H7 (cell line): ENCODE measurements around the gene CLCF1. TPM values are rescaled to one million over a fixed set of nuclear protein-coding genes. Genes with fewer than 3 reads are reported as not detected.
A peak's percentile ranks its signal among the peaks of the same experiment; 100 is the strongest.

Experiments
- DNase-seq: peaks from one replicate; pipeline ENCODE4 v3.0.0; 2012
- H3K27me3 ChIP-seq: 2 replicates; pipeline ENCODE4 v1.6.0; 2011; ENCODE audit warnings: mild to moderate bottlenecking, low read length; ENCODE audit not compliant: control insufficient read depth, insufficient read depth
- H3K36me3 ChIP-seq: replicated peaks from 2 replicates; pipeline ENCODE4 v1.5.1; 2011; ENCODE audit warnings: low read length; ENCODE audit not compliant: control insufficient read depth, insufficient read depth
- H3K4me3 ChIP-seq: 2 replicates; pipeline ENCODE4 v1.5.1; 2011; ENCODE audit warnings: low read depth, mild to moderate bottlenecking, control low read depth, low read length, moderate library complexity; ENCODE audit not compliant: insufficient read depth
- total RNA-seq: library from RNA; depleted of rRNA; stranded (reverse); fragments of >200 nt; shearing (Covaris generic); gene quantifications from 2 replicates; pipeline ENCODE4 v1.2.3, GENCODE V29; 2014

CLCF1 gene
- total RNA-seq, 1 experiment from 2014 or later, result 4.4 TPM

- DNase-seq, result peak; percentile 46
- H3K27me3 ChIP-seq, result no peaks in the 10 kb centered on the region; the same call in 1 of the 2 replicates
- H3K36me3 ChIP-seq, result no peaks in the 10 kb centered on the region
- H3K4me3 ChIP-seq, result peak overlapping the region; percentile 40
Observed at GRCh38 chr11:67354075-67355022, 19.0 kb downstream of the CLCF1 start.

- DNase-seq, result peak; percentile 99
- Histone ChIP-seq H3K27me3 (no peaks in the 10 kb centered on the region; the same call in 1 of the 2 replicates), H3K4me3 (peak within 1 kb of the TSS; percentile 77), H3K36me3 (no peaks in the 10 kb centered on the region)
Observed at GRCh38 chr11:67353317-67354074, 19.9 kb downstream of the CLCF1 start, which contains the start of gene POLD4. POLD4 (minus strand) TSS chr11:67353546; CDS start chr11:67353399, 147 bp downstream.

GRCh38 chr11:67352546-67353316 lies 20.7 kb downstream of the CLCF1 start:
- DNase-seq, result no peak
- no peaks in the 10 kb centered on the region for H3K36me3 ChIP-seq
- H3K4me3 ChIP-seq, result peak overlapping the region; percentile 77
- no peaks in the 10 kb centered on the region for H3K27me3 ChIP-seq

GRCh38 chr11:67351275-67352005 lies 22.0 kb downstream of the CLCF1 start:
- DNase-seq, result peak; percentile 92
- H3K4me3 ChIP-seq, result no peak overlapping the region
- H3K27me3 ChIP-seq, result no peaks in the 10 kb centered on the region
- H3K36me3 ChIP-seq, result no peaks in the 10 kb centered on the region

- no peak overlapping the region for H3K4me3 ChIP-seq
- H3K27me3 ChIP-seq, result no peaks in the 10 kb centered on the region
- H3K36me3 ChIP-seq, result no peaks in the 10 kb centered on the region
- no peak for DNase-seq
Observed at GRCh38 chr11:67349928-67350465, 23.4 kb downstream of the CLCF1 start.

GRCh38 chr11:67349457-67349856 lies 23.9 kb downstream of the CLCF1 start:
- no peak for DNase-seq
- Histone ChIP-seq H3K36me3 (no peaks in the 10 kb centered on the region), H3K27me3 (no peaks in the 10 kb centered on the region), H3K4me3 (no peak overlapping the region)

GRCh38 chr11:67349036-67349435 lies 24.4 kb downstream of the CLCF1 start:
- Histone ChIP-seq H3K36me3 (no peaks in the 10 kb centered on the region), H3K4me3 (no peak overlapping the region), H3K27me3 (no peaks in the 10 kb centered on the region)
- peak; percentile 31 for DNase-seq

GRCh38 chr11:67347964-67348749 lies 25.2 kb downstream of the CLCF1 start:
- Histone ChIP-seq H3K27me3 (no peaks in the 10 kb centered on the region), H3K36me3 (no peaks in the 10 kb centered on the region), H3K4me3 (no peak overlapping the region)
- DNase-seq, result no peak

GRCh38 chr11:67345920-67346819 lies 27.2 kb downstream of the CLCF1 start:
- H3K27me3 ChIP-seq, result no peaks in the 10 kb centered on the region
- no peak overlapping the region for H3K4me3 ChIP-seq
- H3K36me3 ChIP-seq, result no peaks in the 10 kb centered on the region
- DNase-seq, result peak; percentile 57

- no peak for DNase-seq
- Histone ChIP-seq H3K27me3 (no peaks in the 10 kb centered on the region), H3K36me3 (no peaks in the 10 kb centered on the region), H3K4me3 (no peak overlapping the region)
Observed at GRCh38 chr11:67345247-67345919, 28.0 kb downstream of the CLCF1 start.

GRCh38 chr11:67344264-67344663 lies 29.1 kb downstream of the CLCF1 start:
- H3K4me3 ChIP-seq, result no peak overlapping the region
- H3K27me3 ChIP-seq, result no peaks in the 10 kb centered on the region
- no peaks in the 10 kb centered on the region for H3K36me3 ChIP-seq
- no peak for DNase-seq

- no peak for DNase-seq
- Histone ChIP-seq H3K27me3 (no peaks in the 10 kb centered on the region), H3K36me3 (no peaks in the 10 kb centered on the region), H3K4me3 (no peak overlapping the region)
Observed at GRCh38 chr11:67337257-67337656, 36.1 kb downstream of the CLCF1 start.
